DND-41 (cell line): Measurements from ENCODE around the gene IFT88.

Experiments used
- ATAC-seq: fragments of 200-7000 bp; cut with Tn5 transposase; 3 replicates; pipeline ENCODE4 v1.9.1; 2021; ENCODE audit warnings: low read depth; ENCODE audit not compliant: insufficient read depth
- DNase-seq: peaks from one replicate; pipeline ENCODE4 v3.0.0-alpha.2; 2020
- H2AFZ ChIP-seq: 2 replicates; pipeline ENCODE4 v1.6.0; 2012; ENCODE audit warnings: low read depth, low read length
- H3K27ac ChIP-seq: 2 replicates; pipeline ENCODE4 v1.5.1; 2012; ENCODE audit warnings: low read length, inconsistent platforms
- H3K27me3 ChIP-seq: fragments of 200-600 bp; sonication (generic); 2 replicates; pipeline ENCODE4 v1.6.0; 2012; ENCODE audit warnings: low read length, mild to moderate bottlenecking, inconsistent platforms; ENCODE audit not compliant: insufficient read depth, poor library complexity
- H3K36me3 ChIP-seq: 2 replicates; pipeline ENCODE4 v1.5.1; 2012; ENCODE audit warnings: low read length, inconsistent platforms; ENCODE audit not compliant: insufficient read depth
- H3K4me1 ChIP-seq: 2 replicates; pipeline ENCODE4 v1.5.1; 2012; ENCODE audit warnings: mild to moderate bottlenecking, low read length; ENCODE audit not compliant: insufficient read depth
- H3K4me2 ChIP-seq: 2 replicates; pipeline ENCODE4 v1.6.0; 2012; ENCODE audit warnings: mild to moderate bottlenecking, moderate library complexity, low read length, inconsistent platforms; ENCODE audit not compliant: insufficient read depth
- H3K4me3 ChIP-seq, 2 experiments: fragments of 200-600 bp in 1 of 2; shearing (Covaris generic) in 1 of 2; 2 replicates each; pipeline ENCODE4 v1.5.1; 2012 to 2016; ENCODE audit warnings: inconsistent platforms in 2 of 2, low read length in 2 of 2, mild to moderate bottlenecking in 2 of 2, low read depth in 1 of 2, moderate library complexity in 1 of 2
- H3K79me2 ChIP-seq: 2 replicates; pipeline ENCODE4 v1.6.0; 2012; ENCODE audit warnings: low read length, inconsistent platforms; ENCODE audit not compliant: insufficient read depth
- H3K9ac ChIP-seq: 2 replicates; pipeline ENCODE4 v1.6.0; 2012; ENCODE audit warnings: low read depth, mild to moderate bottlenecking, inconsistent platforms, low read length, moderate library complexity
- H3K9me3 ChIP-seq: 2 replicates; pipeline ENCODE4 v1.5.1; 2012; ENCODE audit warnings: low read length, moderate library complexity, mild to moderate bottlenecking, inconsistent platforms; ENCODE audit not compliant: insufficient read depth, severe bottlenecking
- H4K20me1 ChIP-seq: 2 replicates; pipeline ENCODE4 v1.6.0; 2012; ENCODE audit warnings: low read length; ENCODE audit not compliant: insufficient read depth
- CTCF ChIP-seq: IDR thresholded peaks from 2 replicates; pipeline ENCODE4 v1.5.1; 2012; ENCODE audit warnings: borderline replicate concordance, low read length, moderate library complexity, mild to moderate bottlenecking; ENCODE audit not compliant: poor library complexity, severe bottlenecking; ENCODE audit errors: extremely low read depth
- EZH2 ChIP-seq: IDR thresholded peaks from 3 replicates; pipeline ENCODE4 v1.6.1; 2012; ENCODE audit warnings: borderline replicate concordance, low read depth, mild to moderate bottlenecking, moderate library complexity, low read length, inconsistent platforms; ENCODE audit not compliant: severe bottlenecking

Gene IFT88

GRCh38 chr13:20721454-20722357 lies 154.7 kb downstream of the IFT88 start:
- Histone ChIP-seq H3K9ac (no peak overlapping the region), H3K4me3 (no peak overlapping the region), H3K36me3 (no peaks in the 10 kb centered on the region), H2AFZ (no peak overlapping the region), H3K79me2 (no peaks in the 10 kb centered on the region), H3K9me3 (no peaks in the 10 kb centered on the region), H3K4me2 (no peak overlapping the region), H3K27me3 (no peaks in the 10 kb centered on the region), H3K4me1 (no peaks in the 10 kb centered on the region), H3K27ac (no peak overlapping the region), H4K20me1 (no peaks in the 10 kb centered on the region)
- ATAC-seq, result no peak
- TF ChIP-seq EZH2 (no peak), CTCF (no peak)
- no peak for DNase-seq

GRCh38 chr13:20727856-20728255 lies 160.9 kb downstream of the IFT88 start:
- no peak overlapping the region for H3K4me2 ChIP-seq
- H2AFZ ChIP-seq, result no peak overlapping the region
- H3K27me3 ChIP-seq, result no peaks in the 10 kb centered on the region
- ATAC-seq (no peak), DNase-seq (no peak)
- no peaks in the 10 kb centered on the region for H3K79me2 ChIP-seq
- H3K36me3 ChIP-seq, result peaks cover 4% of the 10 kb centered on the region; the same call in 1 of the 2 replicates
- no peaks in the 10 kb centered on the region for H4K20me1 ChIP-seq
- H3K4me1 ChIP-seq, result no peaks in the 10 kb centered on the region
- H3K4me3 ChIP-seq, result no peak overlapping the region
- H3K9me3 ChIP-seq, result no peaks in the 10 kb centered on the region
- no peak for TF ChIP-seq EZH2
- TF ChIP-seq CTCF, result no peak
- H3K27ac ChIP-seq, result no peak overlapping the region
- H3K9ac ChIP-seq, result no peak overlapping the region

- Histone ChIP-seq H2AFZ (no peak overlapping the region), H3K36me3 (peaks cover 4% of the 10 kb centered on the region; the same call in 1 of the 2 replicates), H3K27ac (no peak overlapping the region), H3K79me2 (no peaks in the 10 kb centered on the region), H4K20me1 (no peaks in the 10 kb centered on the region), H3K9me3 (no peaks in the 10 kb centered on the region), H3K4me3 (no peak overlapping the region), H3K27me3 (no peaks in the 10 kb centered on the region), H3K4me1 (no peaks in the 10 kb centered on the region), H3K4me2 (no peak overlapping the region), H3K9ac (no peak overlapping the region)
- no peak for ATAC-seq
- no peak for DNase-seq
- TF ChIP-seq EZH2 (no peak), CTCF (no peak)
These were observed 161.8 kb downstream of the IFT88 start for GRCh38 chr13:20728579-20729311.
